OCI-LY1 (cell line): ENCODE measurements around the gene CCDC83.

Experiments used
- H2AFZ ChIP-seq: fragments of 200-600 bp; sonication (generic), shearing (Covaris generic); 2 replicates; pipeline ENCODE4 v1.6.0; 2014; ENCODE audit warnings: antibody characterized with exemption, mild to moderate bottlenecking, low read length
- H3F3A ChIP-seq: fragments of 200-600 bp; sonication (generic), shearing (Covaris generic); 2 replicates; pipeline ENCODE4 v1.6.0; 2014; ENCODE audit warnings: mild to moderate bottlenecking, antibody characterized with exemption, low read length, moderate library complexity; ENCODE audit not compliant: insufficient read depth
- H3K27ac ChIP-seq: fragments of 200-600 bp; sonication (generic); 2 replicates; pipeline ENCODE4 v1.5.1; 2014; ENCODE audit warnings: low read length, mixed run types, mild to moderate bottlenecking, low read depth; ENCODE audit not compliant: poor library complexity, severe bottlenecking
- H3K27me3 ChIP-seq: fragments of 200-600 bp; sonication (generic); 2 replicates; pipeline ENCODE4 v1.6.0; 2014; ENCODE audit warnings: antibody characterized with exemption, mild to moderate bottlenecking, low read length, moderate library complexity; ENCODE audit not compliant: insufficient read depth
- H3K36me3 ChIP-seq: fragments of 200-600 bp; sonication (generic); 2 replicates; pipeline ENCODE4 v1.6.1; 2014; ENCODE audit warnings: mild to moderate bottlenecking, antibody characterized with exemption, low read length, moderate library complexity, mixed read lengths; ENCODE audit not compliant: insufficient read depth
- H3K4me1 ChIP-seq: fragments of 200-600 bp; sonication (generic); 2 replicates; pipeline ENCODE4 v1.5.1; 2014; ENCODE audit warnings: mild to moderate bottlenecking, low read length, moderate library complexity; ENCODE audit not compliant: insufficient read depth, severe bottlenecking
- H3K4me2 ChIP-seq: fragments of 200-600 bp; sonication (generic), shearing (Covaris generic); 2 replicates; pipeline ENCODE4 v1.6.1; 2014; ENCODE audit warnings: low read length
- H3K4me3 ChIP-seq: fragments of 200-600 bp; sonication (generic); 2 replicates; pipeline ENCODE4 v1.5.1; 2014; ENCODE audit warnings: low read length, low read depth, mild to moderate bottlenecking, mixed read lengths; ENCODE audit not compliant: poor library complexity, severe bottlenecking
- H3K79me2 ChIP-seq: fragments of 200-600 bp; shearing (Covaris generic); 2 replicates; pipeline ENCODE4 v1.6.1; 2016; ENCODE audit warnings: mixed run types, low read length, mixed read lengths; ENCODE audit not compliant: insufficient read depth
- H3K9ac ChIP-seq: fragments of 200-600 bp; sonication (generic), shearing (Covaris generic); 2 replicates; pipeline ENCODE4 v1.6.1; 2014; ENCODE audit warnings: mild to moderate bottlenecking, low read length, mixed read lengths
- H3K9me2 ChIP-seq: fragments of 200-600 bp; sonication (generic), shearing (Covaris generic); 2 replicates; pipeline ENCODE4 v1.6.1; 2014; ENCODE audit warnings: low read depth, mild to moderate bottlenecking, low read length, mixed read lengths
- H3K9me3 ChIP-seq: fragments of 200-600 bp; shearing (Covaris generic); 2 replicates; pipeline ENCODE4 v1.6.1; 2014; ENCODE audit warnings: low read length, mixed read lengths
- H4K20me1 ChIP-seq: fragments of 200-600 bp; sonication (generic), shearing (Covaris generic); 2 replicates; pipeline ENCODE4 v1.6.0; 2016; ENCODE audit warnings: mild to moderate bottlenecking, low read length; ENCODE audit not compliant: insufficient read depth
- CTCF ChIP-seq: fragments of 200-600 bp; sonication (generic), shearing (Covaris generic); IDR thresholded peaks from 2 replicates; pipeline ENCODE4 v1.5.1; 2017; ENCODE audit warnings: mild to moderate bottlenecking, antibody characterized with exemption, low read length, moderate library complexity, mixed read lengths
- EZH2 ChIP-seq: fragments of 200-600 bp; sonication (generic), shearing (Covaris generic); IDR thresholded peaks from 2 replicates; pipeline ENCODE4 v1.8.0; 2017; ENCODE audit warnings: borderline replicate concordance, mixed run types, mild to moderate bottlenecking, antibody characterized with exemption, low read length, moderate library complexity, mixed read lengths

The CCDC83 gene

GRCh38 chr11:85886089-85887056, 31.2 kb downstream of the CCDC83 start:
- H2AFZ ChIP-seq = no peak overlapping the region
- no peaks in the 10 kb centered on the region for H4K20me1 ChIP-seq
- H3K27ac ChIP-seq = no peak overlapping the region
- no peaks in the 10 kb centered on the region for H3F3A ChIP-seq
- H3K9me2 ChIP-seq = no peaks in the 10 kb centered on the region
- no peaks in the 10 kb centered on the region for H3K79me2 ChIP-seq
- no peak overlapping the region for H3K9ac ChIP-seq
- no peaks in the 10 kb centered on the region for H3K36me3 ChIP-seq
- no peaks in the 10 kb centered on the region for H3K9me3 ChIP-seq
- no peaks in the 10 kb centered on the region for H3K27me3 ChIP-seq
- no peak for TF ChIP-seq EZH2
- no peak for TF ChIP-seq CTCF
- H3K4me2 ChIP-seq = no peak overlapping the region
- H3K4me1 ChIP-seq = no peaks in the 10 kb centered on the region
- H3K4me3 ChIP-seq = no peak overlapping the region

GRCh38 chr11:85889108-85889507, 33.9 kb downstream of the CCDC83 start:
- Histone ChIP-seq H3K79me2 (no peaks in the 10 kb centered on the region), H3K4me2 (no peak overlapping the region), H3K4me1 (no peaks in the 10 kb centered on the region), H3K27ac (no peak overlapping the region), H2AFZ (no peak overlapping the region), H3K27me3 (no peaks in the 10 kb centered on the region), H3F3A (no peaks in the 10 kb centered on the region), H3K36me3 (no peaks in the 10 kb centered on the region), H3K9ac (no peak overlapping the region), H3K4me3 (no peak overlapping the region), H4K20me1 (no peaks in the 10 kb centered on the region), H3K9me2 (no peaks in the 10 kb centered on the region), H3K9me3 (no peaks in the 10 kb centered on the region)
- TF ChIP-seq CTCF = no peak
- TF ChIP-seq EZH2 = no peak

GRCh38 chr11:85889676-85890579, 34.7 kb downstream of the CCDC83 start:
- no peak for TF ChIP-seq EZH2
- TF ChIP-seq CTCF = no peak
- H3K4me3 ChIP-seq = no peak overlapping the region
- H3K27me3 ChIP-seq = no peaks in the 10 kb centered on the region
- no peaks in the 10 kb centered on the region for H3K79me2 ChIP-seq
- no peaks in the 10 kb centered on the region for H3K36me3 ChIP-seq
- H3K4me1 ChIP-seq = no peaks in the 10 kb centered on the region
- H3K9me3 ChIP-seq = no peaks in the 10 kb centered on the region
- H3K27ac ChIP-seq = no peak overlapping the region
- no peak overlapping the region for H2AFZ ChIP-seq
- no peaks in the 10 kb centered on the region for H3F3A ChIP-seq
- no peak overlapping the region for H3K9ac ChIP-seq
- no peak overlapping the region for H3K4me2 ChIP-seq
- H4K20me1 ChIP-seq = no peaks in the 10 kb centered on the region
- no peaks in the 10 kb centered on the region for H3K9me2 ChIP-seq
